NCI-H2107 (cell line): Measurements from ENCODE around the gene CTSZ.
"Not testable (repeated sequence)": the region's sequence is repeated elsewhere in the genome, so short reads cannot be mapped to it uniquely, and the experiment has no call there.

Experiments used
- DNase-seq: peaks from one replicate; lab custom pipeline; 2025; lab: John Stamatoyannopoulos, UW

Gene CTSZ

GRCh38 chr20:59006864-59007664, at the start of gene CTSZ:
CTSZ (minus strand) TSS chr20:59007254; CDS start chr20:59007128, 126 bp downstream.
- DNase-seq, result no peak

GRCh38 chr20:59055302-59055701, 48.2 kb upstream of the CTSZ start:
- no peak for DNase-seq

GRCh38 chr20:59051666-59052185, 44.7 kb upstream of the CTSZ start:
- no peak for DNase-seq

- no peak for DNase-seq
These were observed 43.4 kb upstream of the CTSZ start for GRCh38 chr20:59050437-59050836.

- DNase-seq, result no peak
These were observed 41.6 kb upstream of the CTSZ start for GRCh38 chr20:59048681-59049030.

GRCh38 chr20:59047938-59048680, 41.1 kb upstream of the CTSZ start:
- no peak for DNase-seq

GRCh38 chr20:59046862-59047261, 39.8 kb upstream of the CTSZ start:
- DNase-seq, result no peak

GRCh38 chr20:59044796-59045195, 37.7 kb upstream of the CTSZ start:
- no peak for DNase-seq

- DNase-seq, result no peak
These were observed 37.2 kb upstream of the CTSZ start for GRCh38 chr20:59044295-59044694.

- DNase-seq, result no peak
These were observed 36.6 kb upstream of the CTSZ start for GRCh38 chr20:59043698-59044097.

GRCh38 chr20:59042796-59043631, 36.0 kb upstream of the CTSZ start:
- peak; percentile 88 for DNase-seq

GRCh38 chr20:59042151-59042795, 35.2 kb upstream of the CTSZ start, which contains the start of gene PRELID3B:
PRELID3B (minus strand) TSS chr20:59042786; CDS start chr20:59042730, 56 bp downstream.
- no peak for DNase-seq

- not testable (repeated sequence) for DNase-seq
These were observed 34.4 kb upstream of the CTSZ start for GRCh38 chr20:59041487-59041886.

- DNase-seq, result no peak
These were observed 33.6 kb upstream of the CTSZ start for GRCh38 chr20:59040667-59041066.

GRCh38 chr20:59039233-59039632, 32.2 kb upstream of the CTSZ start:
- DNase-seq, result no peak

- no peak for DNase-seq
These were observed 30.3 kb upstream of the CTSZ start for GRCh38 chr20:59037386-59037785.

- DNase-seq, result no peak
These were observed 28.3 kb upstream of the CTSZ start for GRCh38 chr20:59035381-59035780.

- DNase-seq, result no peak
These were observed 26.6 kb upstream of the CTSZ start for GRCh38 chr20:59033616-59034165.

- DNase-seq, result no peak
These were observed 26.0 kb upstream of the CTSZ start for GRCh38 chr20:59033093-59033492.

- no peak for DNase-seq
These were observed 25.6 kb upstream of the CTSZ start for GRCh38 chr20:59032713-59033059.

GRCh38 chr20:59032023-59032712, 25.1 kb upstream of the CTSZ start, which contains the start of gene ATP5F1E:
ATP5F1E (minus strand) TSS chr20:59032335; CDS start chr20:59032251, 84 bp downstream.
- DNase-seq, result peak; percentile 93
